ENCODE results near the gene MTCL1. TPM values are rescaled to one million over a fixed set of nuclear protein-coding genes. Genes with fewer than 3 reads are reported as not detected.
A peak's percentile ranks its signal among the peaks of the same experiment; 100 is the strongest.

The MTCL1 gene
- total RNA-seq, 1 donor from 2014 or later: 100 TPM

GRCh38 chr18:8721716-8722115, 16.4 kb downstream of the MTCL1 start:
- peaks cover 2% of the 10 kb centered on the region for H3K9me3 Mint-ChIP-seq (ENCODE audit: unreplicated experiment)
- H3K4me3 Mint-ChIP-seq (ENCODE audit: unreplicated experiment): no peak overlapping the region
- peaks cover 17% of the 10 kb centered on the region for H3K4me1 Mint-ChIP-seq (ENCODE audit: low read depth, unreplicated experiment)
- no peak overlapping the region for H3K27ac Mint-ChIP-seq (ENCODE audit: unreplicated experiment)
- peaks cover 3% of the 10 kb centered on the region for H3K27me3 Mint-ChIP-seq (ENCODE audit: unreplicated experiment)
- TF ChIP-seq, protein P1, sequence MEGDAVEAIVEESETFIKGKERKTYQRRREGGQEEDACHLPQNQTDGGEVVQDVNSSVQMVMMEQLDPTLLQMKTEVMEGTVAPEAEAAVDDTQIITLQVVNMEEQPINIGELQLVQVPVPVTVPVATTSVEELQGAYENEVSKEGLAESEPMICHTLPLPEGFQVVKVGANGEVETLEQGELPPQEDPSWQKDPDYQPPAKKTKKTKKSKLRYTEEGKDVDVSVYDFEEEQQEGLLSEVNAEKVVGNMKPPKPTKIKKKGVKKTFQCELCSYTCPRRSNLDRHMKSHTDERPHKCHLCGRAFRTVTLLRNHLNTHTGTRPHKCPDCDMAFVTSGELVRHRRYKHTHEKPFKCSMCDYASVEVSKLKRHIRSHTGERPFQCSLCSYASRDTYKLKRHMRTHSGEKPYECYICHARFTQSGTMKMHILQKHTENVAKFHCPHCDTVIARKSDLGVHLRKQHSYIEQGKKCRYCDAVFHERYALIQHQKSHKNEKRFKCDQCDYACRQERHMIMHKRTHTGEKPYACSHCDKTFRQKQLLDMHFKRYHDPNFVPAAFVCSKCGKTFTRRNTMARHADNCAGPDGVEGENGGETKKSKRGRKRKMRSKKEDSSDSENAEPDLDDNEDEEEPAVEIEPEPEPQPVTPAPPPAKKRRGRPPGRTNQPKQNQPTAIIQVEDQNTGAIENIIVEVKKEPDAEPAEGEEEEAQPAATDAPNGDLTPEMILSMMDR (IDR thresholded peaks at IDR 0.05; ENCODE audit: partially characterized antibody, unreplicated experiment): no peak
- H3K36me3 Mint-ChIP-seq (ENCODE audit: unreplicated experiment): peaks cover 9% of the 10 kb centered on the region
- DNase-seq: no peak

DNA sequence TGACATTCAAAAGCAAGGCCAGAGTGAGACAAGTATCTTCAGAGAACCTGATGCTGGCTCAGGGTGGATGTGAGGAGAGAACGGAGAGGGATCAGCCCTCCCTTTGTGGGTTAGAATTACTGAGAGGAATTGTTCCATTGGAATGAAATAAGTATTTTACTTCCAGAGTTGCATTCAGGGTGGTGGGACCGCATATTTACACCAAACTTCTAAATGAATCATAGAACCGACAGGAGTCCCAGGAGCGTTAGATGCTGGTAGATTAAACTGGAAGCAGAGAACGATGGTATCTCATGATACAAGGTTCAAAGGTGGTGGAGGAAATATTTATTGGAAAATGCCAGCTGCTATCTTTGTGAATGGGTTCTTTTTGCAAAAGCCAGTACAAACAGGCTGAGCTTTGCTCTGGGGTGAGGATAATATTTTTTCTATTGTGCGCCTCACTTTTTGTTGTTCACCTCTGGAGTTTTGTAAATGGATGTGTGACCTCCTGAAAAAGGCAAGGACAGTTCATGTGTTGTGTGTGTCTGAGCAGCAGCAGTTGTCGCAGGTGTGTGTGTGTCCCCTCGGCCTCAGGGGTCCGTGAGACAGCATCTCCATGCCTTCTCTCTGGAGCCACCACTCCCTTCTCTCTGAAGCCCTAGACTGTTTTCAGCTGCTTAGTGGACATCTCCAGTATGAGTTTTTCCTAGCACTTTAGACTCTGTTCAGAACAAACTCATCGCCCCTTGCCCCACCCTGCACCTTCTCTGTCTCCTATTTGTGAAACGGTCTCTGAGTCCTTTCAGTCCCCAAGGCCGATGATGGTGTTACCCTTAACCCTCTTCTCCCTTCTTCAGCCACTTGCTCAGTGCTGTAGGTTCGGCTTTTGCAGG, 17.8 kb downstream of the MTCL1 start:
- no peak overlapping the region for H3K4me3 Mint-ChIP-seq (ENCODE audit: unreplicated experiment)
- DNase-seq: no peak
- peaks cover 2% of the 10 kb centered on the region for H3K9me3 Mint-ChIP-seq (ENCODE audit: unreplicated experiment)
- no peak overlapping the region for H3K27ac Mint-ChIP-seq (ENCODE audit: unreplicated experiment)
- TF ChIP-seq, protein P1 (IDR thresholded peaks at IDR 0.05; ENCODE audit: partially characterized antibody, unreplicated experiment): no peak
- peaks cover 2% of the 10 kb centered on the region for H3K4me1 Mint-ChIP-seq (ENCODE audit: low read depth, unreplicated experiment)
- no peaks in the 10 kb centered on the region for H3K27me3 Mint-ChIP-seq (ENCODE audit: unreplicated experiment)
- H3K36me3 Mint-ChIP-seq (ENCODE audit: unreplicated experiment): peaks cover 9% of the 10 kb centered on the region

DNA sequence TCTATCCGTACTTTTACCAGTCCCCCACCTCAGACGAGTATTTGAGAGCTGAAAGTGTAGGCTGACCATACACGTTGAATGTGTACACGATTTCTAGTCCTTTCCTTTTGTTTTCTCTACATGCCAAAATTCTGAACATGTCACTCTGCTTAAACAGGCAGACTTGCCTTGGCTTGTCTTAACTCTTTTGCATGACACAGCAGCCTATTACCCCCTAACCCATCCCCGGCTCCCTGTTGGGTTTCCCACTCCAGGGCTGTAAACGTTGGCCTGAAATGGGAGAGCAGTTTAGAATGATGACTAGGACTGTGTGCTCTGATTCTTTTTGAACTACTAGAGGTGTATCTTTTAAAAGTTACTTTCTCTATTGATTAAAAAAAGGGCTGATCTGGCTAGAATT, 19.1 kb downstream of the MTCL1 start:
- Mint-ChIP-seq H3K27me3 (ENCODE audit: unreplicated experiment) (no peaks in the 10 kb centered on the region), H3K9me3 (ENCODE audit: unreplicated experiment) (peaks cover 2% of the 10 kb centered on the region), H3K36me3 (ENCODE audit: unreplicated experiment) (peaks cover 9% of the 10 kb centered on the region), H3K27ac (ENCODE audit: unreplicated experiment) (no peak overlapping the region), H3K4me1 (ENCODE audit: low read depth, unreplicated experiment) (no peaks in the 10 kb centered on the region), H3K4me3 (ENCODE audit: unreplicated experiment) (no peak overlapping the region)
- no peak for DNase-seq
- TF ChIP-seq, protein P1 (IDR thresholded peaks at IDR 0.05; ENCODE audit: partially characterized antibody, unreplicated experiment): no peak

DNA sequence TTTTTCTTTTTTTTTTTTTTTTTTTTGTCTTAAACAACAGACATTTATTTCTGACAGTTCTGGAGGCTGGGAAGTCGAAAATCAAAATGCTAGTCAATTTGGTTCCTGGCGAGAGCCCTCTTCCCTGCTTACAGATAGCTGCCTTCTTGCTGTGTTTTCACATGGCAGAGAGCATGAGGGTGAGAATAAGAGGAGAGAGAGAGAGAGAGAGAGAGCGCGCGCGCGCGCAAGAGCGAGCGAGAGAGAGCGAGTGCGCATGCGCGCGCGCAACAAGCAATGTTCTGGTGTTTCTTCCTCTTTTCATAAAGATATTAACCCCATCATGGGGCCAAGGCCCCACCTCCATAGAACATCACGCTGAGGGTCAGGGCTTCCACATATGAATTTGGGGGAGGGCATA, 20.9 kb downstream of the MTCL1 start:
- H3K36me3 Mint-ChIP-seq (ENCODE audit: unreplicated experiment): peaks cover 9% of the 10 kb centered on the region
- H3K27ac Mint-ChIP-seq (ENCODE audit: unreplicated experiment): no peak overlapping the region
- H3K4me3 Mint-ChIP-seq (ENCODE audit: unreplicated experiment): peak overlapping the region; percentile 66
- peaks cover 5% of the 10 kb centered on the region for H3K9me3 Mint-ChIP-seq (ENCODE audit: unreplicated experiment)
- DNase-seq: no peak
- TF ChIP-seq, protein P1 (IDR thresholded peaks at IDR 0.05; ENCODE audit: partially characterized antibody, unreplicated experiment): no peak
- H3K27me3 Mint-ChIP-seq (ENCODE audit: unreplicated experiment): no peaks in the 10 kb centered on the region
- peaks cover 7% of the 10 kb centered on the region for H3K4me1 Mint-ChIP-seq (ENCODE audit: low read depth, unreplicated experiment)

Measured in glutamatergic neuron (in vitro differentiated cells).